ENCODE measurements around the gene VWA5B1. TPM values are rescaled to one million over a fixed set of nuclear protein-coding genes. Genes with fewer than 3 reads are reported as not detected.

The VWA5B1 gene
- total RNA-seq, 1 donor from 2014 or later = 0.44 TPM

- DNase-seq (ENCODE audit: low read depth, low spot score) = no peak
- Mint-ChIP-seq H3K4me3 (no peak overlapping the region), H3K9me3 (no peaks in the 10 kb centered on the region), H3K27me3 (ENCODE audit: low read depth) (peaks cover 3% of the 10 kb centered on the region), H3K36me3 (ENCODE audit: low read depth) (no peaks in the 10 kb centered on the region), H3K4me1 (peaks cover 18% of the 10 kb centered on the region), H3K27ac (ENCODE audit: unreplicated experiment) (no peak overlapping the region)
- no peak for TF ChIP-seq CTCF (conservative IDR thresholded peaks at IDR 0.05)
Observed at GRCh38 chr1:20318971-20319370, 28.3 kb downstream of the VWA5B1 start.

- TF ChIP-seq CTCF (conservative IDR thresholded peaks at IDR 0.05) = no peak
- Mint-ChIP-seq H3K4me3 (no peak overlapping the region), H3K9me3 (no peaks in the 10 kb centered on the region), H3K27me3 (ENCODE audit: low read depth) (peaks cover 3% of the 10 kb centered on the region), H3K36me3 (ENCODE audit: low read depth) (no peaks in the 10 kb centered on the region), H3K27ac (ENCODE audit: unreplicated experiment) (no peak overlapping the region), H3K4me1 (peaks cover 18% of the 10 kb centered on the region)
- no peak for DNase-seq (ENCODE audit: low read depth, low spot score)
Observed at GRCh38 chr1:20319456-20320220, 29.0 kb downstream of the VWA5B1 start.

- H3K4me3 Mint-ChIP-seq = no peak overlapping the region
- no peak for DNase-seq (ENCODE audit: low read depth, low spot score)
- no peaks in the 10 kb centered on the region for H3K27me3 Mint-ChIP-seq (ENCODE audit: low read depth)
- TF ChIP-seq CTCF (conservative IDR thresholded peaks at IDR 0.05) = no peak
- no peaks in the 10 kb centered on the region for H3K36me3 Mint-ChIP-seq (ENCODE audit: low read depth)
- H3K9me3 Mint-ChIP-seq = no peaks in the 10 kb centered on the region
- H3K27ac Mint-ChIP-seq (ENCODE audit: unreplicated experiment) = no peak overlapping the region
- peaks cover 21% of the 10 kb centered on the region for H3K4me1 Mint-ChIP-seq
Observed at GRCh38 chr1:20320704-20321103, 30.0 kb downstream of the VWA5B1 start.

GRCh38 chr1:20321573-20321972 is 30.9 kb downstream of the VWA5B1 start:
- Mint-ChIP-seq H3K4me1 (peaks cover 26% of the 10 kb centered on the region), H3K4me3 (no peak overlapping the region), H3K9me3 (no peaks in the 10 kb centered on the region), H3K27ac (ENCODE audit: unreplicated experiment) (peak overlapping the region; percentile 81), H3K27me3 (ENCODE audit: low read depth) (no peaks in the 10 kb centered on the region), H3K36me3 (ENCODE audit: low read depth) (no peaks in the 10 kb centered on the region)
- DNase-seq (ENCODE audit: low read depth, low spot score) = no peak
- no peak for TF ChIP-seq CTCF (conservative IDR thresholded peaks at IDR 0.05)

- TF ChIP-seq CTCF (conservative IDR thresholded peaks at IDR 0.05) = no peak
- peaks cover 4% of the 10 kb centered on the region for H3K27me3 Mint-ChIP-seq (ENCODE audit: low read depth)
- H3K4me1 Mint-ChIP-seq = peaks cover 26% of the 10 kb centered on the region
Observed at GRCh38 chr1:20322081-20322824, 31.6 kb downstream of the VWA5B1 start.

More at GRCh38 chr1:20322081-20322824, 31.6 kb downstream of the VWA5B1 start:
- no peaks in the 10 kb centered on the region for H3K9me3 Mint-ChIP-seq
- no peak overlapping the region for H3K4me3 Mint-ChIP-seq
- peak overlapping the region; percentile 81 for H3K27ac Mint-ChIP-seq (ENCODE audit: unreplicated experiment)
- H3K36me3 Mint-ChIP-seq (ENCODE audit: low read depth) = no peaks in the 10 kb centered on the region
- DNase-seq (ENCODE audit: low read depth, low spot score) = no peak

Data from neural crest cell (in vitro differentiated cells).